Measurements from ENCODE around the gene AHSG. TPM values are rescaled to one million over a fixed set of nuclear protein-coding genes. Genes with fewer than 3 reads are reported as not detected.

Gene AHSG
- total and polyA plus RNA-seq, 2 donors (not counting 1 experiment from before 2014, with no cell fraction given) = not detected

- Mint-ChIP-seq H3K4me3 (no peak overlapping the region), H3K27me3 (peaks cover 33% of the 10 kb centered on the region), H3K4me1 (peaks cover 10% of the 10 kb centered on the region), H3K9me3 (ENCODE audit: insufficient read depth) (no peaks in the 10 kb centered on the region), H3K27ac (no peak overlapping the region)
- Histone ChIP-seq H4K20me1 (ENCODE audit: control insufficient read depth, insufficient read depth, low read length, poor library complexity, severe bottlenecking) (no peaks in the 10 kb centered on the region), H3K79me2 (ENCODE audit: control insufficient read depth, insufficient read depth, low read length) (no peaks in the 10 kb centered on the region), H3K27me3 (replicated peaks in 1 of 4; ENCODE audit: control extremely low read depth in 1 of 4, control insufficient read depth in 3 of 4, insufficient read depth in 4 of 4, low read length in 3 of 4) (peaks cover 0 to 22% (median 4%) of the 10 kb centered on the region in 4 experiments), H3K27ac (ENCODE audit: low read length in 2 of 2) (no peak overlapping the region), H3K9ac (ENCODE audit: low read length) (no peak overlapping the region), H3K4me1 (ENCODE audit: control insufficient read depth in 2 of 2, insufficient read depth in 2 of 2, low read length in 2 of 2) (peaks cover 13 to 15% of the 10 kb centered on the region in 2 donors), H3K36me3 (replicated peaks in 1 of 2; ENCODE audit: control extremely low read depth in 1 of 2, control insufficient read depth in 1 of 2, extremely low read depth in 1 of 2, insufficient read depth in 2 of 2, low read length in 1 of 2) (no peaks in the 10 kb centered on the region), H3K4me3 (ENCODE audit: control extremely low read depth in 1 of 5, extremely low read depth in 1 of 5, insufficient read depth in 1 of 5, low read depth in 2 of 5, low read length in 4 of 5) (no peak overlapping the region), H3K4me2 (replicated peaks; ENCODE audit: low read depth, low read length, poor library complexity, severe bottlenecking) (no peak overlapping the region), H2AFZ (ENCODE audit: insufficient read depth, low read depth, low read length, poor library complexity, severe bottlenecking) (no peak overlapping the region), H3K9me3 (ENCODE audit: control extremely low read depth in 1 of 3, control insufficient read depth in 2 of 3, insufficient read depth in 1 of 3, low read length in 2 of 3) (no peaks in the 10 kb centered on the region)
- DNase-seq (no peak), ATAC-seq (ENCODE audit: low read depth) (no peak)
- WGBS (ENCODE audit: insufficient coverage) = 93% methylated on average over 4 of the region's 5 CpGs
- TF ChIP-seq, protein P1, sequence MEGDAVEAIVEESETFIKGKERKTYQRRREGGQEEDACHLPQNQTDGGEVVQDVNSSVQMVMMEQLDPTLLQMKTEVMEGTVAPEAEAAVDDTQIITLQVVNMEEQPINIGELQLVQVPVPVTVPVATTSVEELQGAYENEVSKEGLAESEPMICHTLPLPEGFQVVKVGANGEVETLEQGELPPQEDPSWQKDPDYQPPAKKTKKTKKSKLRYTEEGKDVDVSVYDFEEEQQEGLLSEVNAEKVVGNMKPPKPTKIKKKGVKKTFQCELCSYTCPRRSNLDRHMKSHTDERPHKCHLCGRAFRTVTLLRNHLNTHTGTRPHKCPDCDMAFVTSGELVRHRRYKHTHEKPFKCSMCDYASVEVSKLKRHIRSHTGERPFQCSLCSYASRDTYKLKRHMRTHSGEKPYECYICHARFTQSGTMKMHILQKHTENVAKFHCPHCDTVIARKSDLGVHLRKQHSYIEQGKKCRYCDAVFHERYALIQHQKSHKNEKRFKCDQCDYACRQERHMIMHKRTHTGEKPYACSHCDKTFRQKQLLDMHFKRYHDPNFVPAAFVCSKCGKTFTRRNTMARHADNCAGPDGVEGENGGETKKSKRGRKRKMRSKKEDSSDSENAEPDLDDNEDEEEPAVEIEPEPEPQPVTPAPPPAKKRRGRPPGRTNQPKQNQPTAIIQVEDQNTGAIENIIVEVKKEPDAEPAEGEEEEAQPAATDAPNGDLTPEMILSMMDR (IDR thresholded peaks at IDR 0.05) = no peak
- no peak for TF ChIP-seq EZH2 (IDR thresholded peaks at IDR 0.05; ENCODE audit: borderline replicate concordance, insufficient read depth, low read depth, low read length, poor library complexity, severe bottlenecking)
- ChIA-PET CTCF (interaction anchor here (8.6 to 11.3 kb wide), 2 partner anchors 208 to 626 kb away, joined by 166 to 237 read pairs; no protein-coding TSS in a partner anchor), POLR2A (no interaction called here)
- intact Hi-C loops (cut with micrococcal nuclease) = no loop called here
Observed at GRCh38 chr3:186612065-186612464, 795 bp upstream of the AHSG start.

GRCh38 chr3:186613637-186614265 lies 891 bp downstream of the AHSG start:
- Histone ChIP-seq H3K27ac (ENCODE audit: low read length in 2 of 2) (no peak overlapping the region), H3K9me3 (ENCODE audit: control extremely low read depth in 1 of 3, control insufficient read depth in 2 of 3, insufficient read depth in 1 of 3, low read length in 2 of 3) (no peaks in the 10 kb centered on the region), H3K4me1 (ENCODE audit: control insufficient read depth in 2 of 2, insufficient read depth in 2 of 2, low read length in 2 of 2) (peaks cover 19% of the 10 kb centered on the region in 2 donors), H4K20me1 (ENCODE audit: control insufficient read depth, insufficient read depth, low read length, poor library complexity, severe bottlenecking) (no peaks in the 10 kb centered on the region), H3K36me3 (replicated peaks in 1 of 2; ENCODE audit: control extremely low read depth in 1 of 2, control insufficient read depth in 1 of 2, extremely low read depth in 1 of 2, insufficient read depth in 2 of 2, low read length in 1 of 2) (no peaks in the 10 kb centered on the region), H2AFZ (ENCODE audit: insufficient read depth, low read depth, low read length, poor library complexity, severe bottlenecking) (no peak overlapping the region), H3K4me3 (ENCODE audit: control extremely low read depth in 1 of 5, extremely low read depth in 1 of 5, insufficient read depth in 1 of 5, low read depth in 2 of 5, low read length in 4 of 5) (no peak overlapping the region), H3K27me3 (replicated peaks in 1 of 4; ENCODE audit: control extremely low read depth in 1 of 4, control insufficient read depth in 3 of 4, insufficient read depth in 4 of 4, low read length in 3 of 4) (peaks cover 0 to 36% (median 9%) of the 10 kb centered on the region in 4 experiments), H3K9ac (ENCODE audit: low read length) (no peak overlapping the region), H3K4me2 (replicated peaks; ENCODE audit: low read depth, low read length, poor library complexity, severe bottlenecking) (no peak overlapping the region), H3K79me2 (ENCODE audit: control insufficient read depth, insufficient read depth, low read length) (no peaks in the 10 kb centered on the region)
- Mint-ChIP-seq H3K4me3 (no peak overlapping the region), H3K27ac (no peak overlapping the region), H3K27me3 (peaks cover 50% of the 10 kb centered on the region), H3K9me3 (ENCODE audit: insufficient read depth) (no peaks in the 10 kb centered on the region), H3K4me1 (peaks cover 13% of the 10 kb centered on the region)
- POLR2A ChIA-PET = no interaction called here
- WGBS (ENCODE audit: insufficient coverage) = 30% methylated on average over 2 of the region's 4 CpGs
- intact Hi-C loops (cut with micrococcal nuclease) = loop anchor here (1.0 to 2.0 kb wide), 3 partner anchors 43 to 208 kb away; partner anchors contain the start of gene DNAJB11
- TF ChIP-seq, protein P1 (IDR thresholded peaks at IDR 0.05) = no peak
- no peak for TF ChIP-seq EZH2 (IDR thresholded peaks at IDR 0.05; ENCODE audit: borderline replicate concordance, insufficient read depth, low read depth, low read length, poor library complexity, severe bottlenecking)
- ATAC-seq (ENCODE audit: low read depth) (no peak), DNase-seq (no peak)
- CTCF ChIA-PET = interaction anchor here (0.7 to 11.3 kb wide), 24 partner anchors 10 to 677 kb away, joined by 3 to 237 read pairs (median 12); partner anchors contain the start of gene EIF4A2

Measured in B cell (primary cell).